GM21717 (cell line): ENCODE results near the gene FSHB.
A peak's percentile ranks its signal among the peaks of the same experiment; 100 is the strongest.
"Not testable (repeated sequence)": the region's sequence is repeated elsewhere in the genome, so short reads cannot be mapped to it uniquely, and the experiment has no call there.

ENCODE experiments used
- ATAC-seq: cut with Tn5 transposase; IDR thresholded peaks from one replicate; pipeline ENCODE4 v1.9.1; 2021; ENCODE audit warnings: mild to moderate bottlenecking, moderate library complexity; ENCODE audit not compliant: unreplicated experiment

FSHB gene

DNA sequence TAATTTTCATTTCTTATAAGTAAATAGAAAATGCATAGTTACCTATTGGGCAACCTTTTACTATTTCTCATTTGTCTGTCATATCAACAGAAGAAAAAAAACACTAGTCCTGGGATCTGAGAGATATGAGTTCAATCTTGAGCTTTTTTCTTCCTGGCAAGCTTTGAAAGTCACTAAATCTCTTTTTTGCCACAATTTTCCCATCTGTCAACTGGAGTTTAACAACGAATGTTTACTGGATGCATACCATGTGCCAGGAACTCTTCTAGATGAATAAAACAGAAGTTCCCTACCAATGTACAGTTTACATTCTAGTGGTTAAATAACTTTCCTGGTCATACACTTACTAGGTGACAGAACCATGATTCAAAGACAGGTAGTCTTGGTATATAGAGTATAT lies 31.0 kb downstream of the FSHB start:
- no peak for ATAC-seq

DNA sequence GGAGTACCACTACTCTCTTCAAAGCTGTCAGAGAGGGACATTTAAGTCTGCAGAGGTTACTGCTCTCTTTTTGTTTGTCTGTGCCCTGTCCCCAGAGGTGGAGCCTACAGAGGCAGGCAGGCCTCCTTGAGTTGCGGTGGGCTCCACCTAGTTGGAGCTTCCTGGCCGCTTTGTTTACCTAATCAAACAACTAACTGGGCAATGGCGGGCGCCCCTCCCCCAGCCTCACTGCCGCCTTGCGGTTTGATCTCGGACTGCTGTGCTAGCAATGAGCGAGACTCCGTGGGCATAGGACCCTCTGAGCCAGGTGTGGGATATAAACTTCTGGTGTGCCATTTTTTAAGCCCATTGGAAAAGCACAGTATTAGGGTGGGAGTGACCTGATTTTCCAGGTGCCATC lies 37.8 kb downstream of the FSHB start:
- not testable (repeated sequence) for ATAC-seq

- ATAC-seq, result no peak
These were observed 39.9 kb downstream of the FSHB start for GRCh38 chr11:30270671-30271070.

GRCh38 chr11:30277176-30277575 lies 46.4 kb downstream of the FSHB start:
- no peak for ATAC-seq

DNA sequence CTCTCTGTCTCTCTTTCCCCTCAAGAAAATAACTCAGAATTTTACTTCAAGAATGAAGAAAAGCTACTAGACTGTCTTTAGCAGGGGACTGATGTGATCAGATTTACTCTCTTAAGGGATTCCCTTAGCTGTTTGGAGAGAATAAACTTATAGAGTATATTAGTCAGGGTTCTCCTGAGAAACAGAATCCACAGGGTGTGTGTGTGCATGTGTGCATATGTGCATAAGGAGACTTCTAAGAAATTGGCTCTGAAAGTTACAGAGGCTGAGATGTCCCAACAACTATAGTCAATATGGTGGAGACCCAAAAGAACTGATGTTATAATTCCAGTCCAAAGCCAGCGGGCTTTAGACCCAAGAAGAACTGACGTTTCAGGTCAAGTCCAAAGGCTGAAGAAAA lies 49.0 kb downstream of the FSHB start:
- no peak for ATAC-seq

- ATAC-seq, result peak; percentile 37
These were observed 50.9 kb downstream of the FSHB start for GRCh38 chr11:30281476-30282288.

GRCh38 chr11:30282289-30282631 lies 51.4 kb downstream of the FSHB start:
- peak; percentile 71 for ATAC-seq
